ENCODE results near the gene DMD. TPM values are rescaled to one million over a fixed set of nuclear protein-coding genes. Genes with fewer than 3 reads are reported as not detected.

Gene DMD
- total and polyA plus RNA-seq, 2 of the 8 experiments (the other 6 are each of a cell fraction or from before 2014, with no cell fraction given) = 4.8 to 7.4 TPM

- no peak for FAIRE-seq
- peak overlapping the region; percentile 22; the same call in 1 of the 2 replicates for H2AFZ ChIP-seq (ENCODE audit: low read length)
- no peak overlapping the region for H2AK5ac ChIP-seq (ENCODE audit: low read depth, low read length)
- H3K4me1 ChIP-seq (replicated peaks in 1 of 4; ENCODE audit: control insufficient read depth in 3 of 4, insufficient read depth in 4 of 4, low read length in 3 of 4) = peaks cover 0 to 3% (median 0%) of the 10 kb centered on the region in 4 experiments; a peak in 2 of 7 replicates
- no peak overlapping the region for H3K56ac ChIP-seq (replicated peaks; ENCODE audit: insufficient read length, low read depth, low read length)
- H2BK12ac ChIP-seq (ENCODE audit: low read depth, low read length) = no peak overlapping the region
- H3K23me2 ChIP-seq (ENCODE audit: low read depth, low read length) = no peaks in the 10 kb centered on the region
- H3K36me3 ChIP-seq (ENCODE audit: control insufficient read depth in 2 of 4, insufficient read depth in 4 of 4, low read length in 3 of 4) = no peaks in the 10 kb centered on the region
- H4K5ac ChIP-seq (ENCODE audit: insufficient read length, low read depth, low read length) = no peak overlapping the region
- no peak for DNase-seq (ENCODE audit: low read depth in 1 of 2, low spot score in 2 of 2)
- no peak overlapping the region for H3K23ac ChIP-seq (ENCODE audit: insufficient read length)
- no peak overlapping the region for H3K4ac ChIP-seq (replicated peaks; ENCODE audit: insufficient read length, low read depth, low read length)
- H3K18ac ChIP-seq (ENCODE audit: extremely low read depth, low read length) = no peak overlapping the region
- H3K79me2 ChIP-seq (ENCODE audit: control insufficient read depth in 1 of 2, insufficient read depth in 2 of 2, low read length in 2 of 2) = no peaks in the 10 kb centered on the region
- H2BK5ac ChIP-seq (ENCODE audit: low read depth, low read length) = no peak overlapping the region
- no peak overlapping the region for H3K4me2 ChIP-seq (ENCODE audit: insufficient read depth in 1 of 2, low read depth in 2 of 2, low read length in 2 of 2)
- H3K79me1 ChIP-seq (ENCODE audit: low read depth, low read length) = no peaks in the 10 kb centered on the region
- no peak overlapping the region for H2BK15ac ChIP-seq (ENCODE audit: low read length)
- H2BK20ac ChIP-seq (ENCODE audit: low read length) = no peak overlapping the region
- no peak overlapping the region for H4K91ac ChIP-seq (replicated peaks; ENCODE audit: insufficient read length, low read length)
- H3K9me3 ChIP-seq (ENCODE audit: insufficient read depth in 2 of 2, low read depth in 1 of 2, low read length in 1 of 2) = no peaks in the 10 kb centered on the region
- no peak overlapping the region for H3K4me3 ChIP-seq (ENCODE audit: extremely low read depth in 1 of 4, insufficient read depth in 2 of 4, low read depth in 3 of 4, low read length in 4 of 4)
- ChIA-PET POLR2A (ENCODE audit: partially characterized antibody) (no interaction called here), CTCF (ENCODE audit: partially characterized antibody) (interaction anchor here (0.6 kb wide), 1 partner anchor 90 kb away, joined by 3 read pairs; no protein-coding TSS in a partner anchor)
- H3K14ac ChIP-seq (ENCODE audit: insufficient read length) = no peak overlapping the region
- H3K27ac ChIP-seq (ENCODE audit: low read depth, low read length) = no peak overlapping the region
- no peak overlapping the region for H3K9ac ChIP-seq (replicated peaks in 1 of 4; ENCODE audit: extremely low read depth in 1 of 4, low read depth in 3 of 4, low read length in 3 of 4)
- H4K20me1 ChIP-seq (replicated peaks in 1 of 2; ENCODE audit: control insufficient read depth in 1 of 2, insufficient read depth in 2 of 2, low read length in 2 of 2) = no peaks in the 10 kb centered on the region
- no peak overlapping the region for H2BK120ac ChIP-seq (replicated peaks; ENCODE audit: low read depth, low read length)
- no peak overlapping the region for H4K8ac ChIP-seq (ENCODE audit: extremely low read depth, insufficient read depth, low read length)
- TF ChIP-seq NANOG (IDR thresholded peaks at IDR 0.05; ENCODE audit: insufficient read depth, low read depth, low read length, poor library complexity, severe bottlenecking) = no peak
- TF ChIP-seq RFX5 (IDR thresholded peaks at IDR 0.05; ENCODE audit: borderline replicate concordance, low read depth, low read length) = no peak
- no peak for TF ChIP-seq SIRT6 (IDR thresholded peaks at IDR 0.05; ENCODE audit: low read length)
- TF ChIP-seq CTCF (IDR thresholded peaks at IDR 0.05; ENCODE audit: control extremely low read depth in 1 of 3, insufficient read depth in 1 of 3, low read depth in 1 of 3, low read length in 3 of 3) = no peak
- no peak for TF ChIP-seq SAP30 (IDR thresholded peaks at IDR 0.05; ENCODE audit: insufficient read depth, insufficient replicate concordance, low read length)
- TF ChIP-seq BACH1 (IDR thresholded peaks at IDR 0.05; ENCODE audit: low read length) = no peak
- no peak for TF ChIP-seq HDAC6 (IDR thresholded peaks at IDR 0.05; ENCODE audit: low read depth, low read length)
- TF ChIP-seq SUZ12 (IDR thresholded peaks at IDR 0.05; ENCODE audit: low read length) = no peak
- no peak for TF ChIP-seq YY1 (IDR thresholded peaks at IDR 0.05; ENCODE audit: low read depth, low read length)
- 68% methylated on average over 2 of the region's 2 CpGs; no CpG with 5 or more reads in 1 of the 2 experiments for WGBS, 2 experiments (ENCODE audit: extremely low coverage in 1 of 2, insufficient coverage in 1 of 2, insufficient read length in 1 of 2, insufficient replicate concordance in 2 of 2, low coverage in 1 of 2, low lambda C conversion rate in 2 of 2, missing lambda C conversion rate in 1 of 2)
- no peaks in the 10 kb centered on the region for H3K27me3 ChIP-seq (replicated peaks in 1 of 4; ENCODE audit: control insufficient read depth in 3 of 4, extremely low read depth in 1 of 4, insufficient read depth in 3 of 4, low read length in 3 of 4)
Observed at GRCh38 chrX:31872007-31872406, 1339.3 kb downstream of the DMD start.

Data from H1 (cell line).